Hippocampal formation (tissue), 2 donors: ENCODE data around the gene POU6F2.

Experiments
- DNase-seq, 2 donors: peaks; one replicate each; lab custom pipeline; 2025; lab: John Stamatoyannopoulos, UW

The POU6F2 gene

GRCh38 chr7:39249635-39250152, 272.0 kb downstream of the POU6F2 start:
- no peak for DNase-seq

GRCh38 chr7:39252916-39253315, 275.2 kb downstream of the POU6F2 start:
- DNase-seq = no peak

GRCh38 chr7:39259391-39260003, 281.8 kb downstream of the POU6F2 start:
- DNase-seq = no peak

- DNase-seq = no peak
These were observed 282.7 kb downstream of the POU6F2 start for GRCh38 chr7:39260279-39260844.

GRCh38 chr7:39261771-39262170, 284.1 kb downstream of the POU6F2 start:
- no peak for DNase-seq

- no peak for DNase-seq
These were observed 288.2 kb downstream of the POU6F2 start for GRCh38 chr7:39265641-39266591.

GRCh38 chr7:39269034-39269433, 291.3 kb downstream of the POU6F2 start:
- no peak for DNase-seq

- DNase-seq = no peak
These were observed 292.3 kb downstream of the POU6F2 start for GRCh38 chr7:39270018-39270417.

- peak in 1 of 2 donors; percentile 4 for DNase-seq
These were observed 293.7 kb downstream of the POU6F2 start for GRCh38 chr7:39271402-39271801.

GRCh38 chr7:39272111-39272510, 294.4 kb downstream of the POU6F2 start:
- DNase-seq = no peak

- no peak for DNase-seq
These were observed 295.0 kb downstream of the POU6F2 start for GRCh38 chr7:39272691-39273090.

- DNase-seq = no peak
These were observed 302.6 kb downstream of the POU6F2 start for GRCh38 chr7:39280337-39280736.

GRCh38 chr7:39285256-39285655, 307.5 kb downstream of the POU6F2 start:
- DNase-seq = no peak

- no peak for DNase-seq
These were observed 310.6 kb downstream of the POU6F2 start for GRCh38 chr7:39288303-39288702.

GRCh38 chr7:39291628-39292410, 314.1 kb downstream of the POU6F2 start:
- no peak for DNase-seq

- no peak for DNase-seq
These were observed 315.5 kb downstream of the POU6F2 start for GRCh38 chr7:39293056-39293823.

GRCh38 chr7:39294022-39294421, 316.3 kb downstream of the POU6F2 start:
- no peak for DNase-seq

GRCh38 chr7:39295796-39296195, 318.1 kb downstream of the POU6F2 start:
- no peak for DNase-seq

- DNase-seq = no peak
These were observed 322.0 kb downstream of the POU6F2 start for GRCh38 chr7:39299695-39300094.

- DNase-seq = no peak
These were observed 322.6 kb downstream of the POU6F2 start for GRCh38 chr7:39300276-39300675.

GRCh38 chr7:39301543-39301942, 323.8 kb downstream of the POU6F2 start:
- no peak for DNase-seq
